ENCODE data around the gene GOLPH3.

GOLPH3 gene

GRCh38 chr5:32206509-32207354 lies 32.6 kb upstream of the GOLPH3 start:
- no peak for DNase-seq (ENCODE audit: low read depth)
- H3K4me3 ChIP-seq (ENCODE audit: low read depth, low read length), result no peak overlapping the region
- TF ChIP-seq, protein P1, sequence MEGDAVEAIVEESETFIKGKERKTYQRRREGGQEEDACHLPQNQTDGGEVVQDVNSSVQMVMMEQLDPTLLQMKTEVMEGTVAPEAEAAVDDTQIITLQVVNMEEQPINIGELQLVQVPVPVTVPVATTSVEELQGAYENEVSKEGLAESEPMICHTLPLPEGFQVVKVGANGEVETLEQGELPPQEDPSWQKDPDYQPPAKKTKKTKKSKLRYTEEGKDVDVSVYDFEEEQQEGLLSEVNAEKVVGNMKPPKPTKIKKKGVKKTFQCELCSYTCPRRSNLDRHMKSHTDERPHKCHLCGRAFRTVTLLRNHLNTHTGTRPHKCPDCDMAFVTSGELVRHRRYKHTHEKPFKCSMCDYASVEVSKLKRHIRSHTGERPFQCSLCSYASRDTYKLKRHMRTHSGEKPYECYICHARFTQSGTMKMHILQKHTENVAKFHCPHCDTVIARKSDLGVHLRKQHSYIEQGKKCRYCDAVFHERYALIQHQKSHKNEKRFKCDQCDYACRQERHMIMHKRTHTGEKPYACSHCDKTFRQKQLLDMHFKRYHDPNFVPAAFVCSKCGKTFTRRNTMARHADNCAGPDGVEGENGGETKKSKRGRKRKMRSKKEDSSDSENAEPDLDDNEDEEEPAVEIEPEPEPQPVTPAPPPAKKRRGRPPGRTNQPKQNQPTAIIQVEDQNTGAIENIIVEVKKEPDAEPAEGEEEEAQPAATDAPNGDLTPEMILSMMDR (IDR thresholded peaks at IDR 0.05; ENCODE audit: control insufficient read depth, extremely low read depth, insufficient read depth), result no peak

DNA sequence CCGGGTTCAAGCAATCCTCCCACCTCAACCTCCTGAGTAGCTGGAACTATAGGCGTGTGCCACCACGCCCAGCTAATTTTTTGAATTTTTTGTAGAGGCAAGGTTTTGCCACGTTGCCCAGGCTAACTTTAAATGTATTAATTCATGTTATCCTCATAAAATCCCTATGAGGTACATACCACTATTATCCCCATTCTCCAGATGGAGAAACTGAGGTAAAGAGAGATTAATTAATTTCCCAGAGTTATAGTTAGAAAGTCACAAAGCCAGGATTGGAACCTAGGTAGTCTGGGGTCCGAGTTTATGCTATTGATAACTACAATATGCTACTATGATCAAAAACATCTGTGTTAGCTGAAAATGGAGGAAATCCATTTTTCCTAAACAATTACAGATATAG lies 31.9 kb upstream of the GOLPH3 start:
- TF ChIP-seq, protein P1 (IDR thresholded peaks at IDR 0.05; ENCODE audit: control insufficient read depth, extremely low read depth, insufficient read depth), result no peak
- no peak overlapping the region for H3K4me3 ChIP-seq (ENCODE audit: low read depth, low read length)
- DNase-seq (ENCODE audit: low read depth), result no peak

DNA sequence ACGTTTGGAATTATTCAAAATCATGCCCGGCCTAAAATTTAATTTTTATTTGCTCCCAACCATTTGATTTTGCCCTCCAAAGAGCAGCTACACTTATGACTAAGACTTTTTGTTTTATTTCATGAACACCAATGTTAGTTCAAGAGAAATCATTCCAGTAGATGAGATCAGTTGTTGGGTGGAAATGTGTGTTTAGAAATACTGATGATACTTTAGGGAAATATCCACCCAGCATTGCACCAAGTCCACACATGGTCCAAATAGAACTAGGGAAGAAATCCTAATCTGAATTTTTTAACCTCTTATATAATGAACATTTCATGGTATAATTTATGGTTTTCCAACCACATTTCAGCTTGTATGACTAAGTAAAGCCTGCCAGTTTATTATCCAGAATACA lies 28.3 kb upstream of the GOLPH3 start:
- TF ChIP-seq, protein P1 (IDR thresholded peaks at IDR 0.05; ENCODE audit: control insufficient read depth, extremely low read depth, insufficient read depth), result no peak
- no peak overlapping the region for H3K4me3 ChIP-seq (ENCODE audit: low read depth, low read length)
- DNase-seq (ENCODE audit: low read depth), result no peak

- TF ChIP-seq, protein P1 (IDR thresholded peaks at IDR 0.05; ENCODE audit: control insufficient read depth, extremely low read depth, insufficient read depth), result no peak
- no peak overlapping the region for H3K4me3 ChIP-seq (ENCODE audit: low read depth, low read length)
Observed at GRCh38 chr5:32201122-32201753, 27.1 kb upstream of the GOLPH3 start.

DNA sequence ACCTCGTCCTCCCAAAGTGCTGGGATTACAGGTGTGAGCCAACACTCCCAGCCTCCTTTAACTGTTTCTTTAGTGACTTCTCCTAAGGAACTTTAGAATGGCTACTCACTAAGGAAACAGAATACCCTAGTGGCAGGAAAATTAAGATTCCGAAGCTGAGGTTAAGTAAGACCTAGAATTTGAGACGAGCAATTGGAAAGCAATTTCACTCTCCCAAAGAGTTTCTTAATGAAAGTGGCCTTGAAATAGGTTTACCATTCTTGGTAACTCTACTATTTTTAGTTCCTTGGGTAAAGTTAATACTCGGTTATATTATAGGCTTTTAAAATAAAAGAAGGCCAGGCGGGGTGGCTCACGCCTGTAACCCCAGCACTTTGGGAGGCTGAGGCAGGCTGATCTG lies 22.9 kb upstream of the GOLPH3 start:
- TF ChIP-seq, protein P1 (IDR thresholded peaks at IDR 0.05; ENCODE audit: control insufficient read depth, extremely low read depth, insufficient read depth), result no peak
- no peak overlapping the region for H3K4me3 ChIP-seq (ENCODE audit: low read depth, low read length)
- no peak for DNase-seq (ENCODE audit: low read depth)

More at GRCh38 chr5:32201122-32201753, 27.1 kb upstream of the GOLPH3 start:
- no peak for DNase-seq (ENCODE audit: low read depth)

GRCh38 chr5:32195265-32195664 lies 21.1 kb upstream of the GOLPH3 start:
- TF ChIP-seq, protein P1 (IDR thresholded peaks at IDR 0.05; ENCODE audit: control insufficient read depth, extremely low read depth, insufficient read depth), result no peak
- DNase-seq (ENCODE audit: low read depth), result no peak
- H3K4me3 ChIP-seq (ENCODE audit: low read depth, low read length), result no peak overlapping the region
